ENCODE data around the gene FAM118A.

- TF ChIP-seq CTCF (IDR thresholded peaks at IDR 0.05) (no peak), POLR2A (IDR thresholded peaks at IDR 0.05) (no peak)
Measured at GRCh38 chr22:45295492-45295891, 14.2 kb upstream of the FAM118A start.

Measured in right lobe of liver (tissue), 4 donors.